ENCODE data around the gene KHDRBS1.

KHDRBS1 gene

GRCh38 chr1:32010246-32010645 lies 3.4 kb upstream of the KHDRBS1 start:
- TF ChIP-seq TAF1 (IDR thresholded peaks at IDR 0.05; ENCODE audit: low read depth) (no peak), CREB1 (IDR thresholded peaks at IDR 0.05; ENCODE audit: low read depth) (no peak), USF1 (IDR thresholded peaks at IDR 0.05) (no peak), EGR1 (IDR thresholded peaks at IDR 0.05) (no peak), ZBTB7A (IDR thresholded peaks at IDR 0.05; ENCODE audit: low read depth) (no peak)

- TF ChIP-seq ZBTB7A (IDR thresholded peaks at IDR 0.05; ENCODE audit: low read depth) (peak; percentile 18; the same call in 1 of the 2 replicates), FOXM1 (IDR thresholded peaks at IDR 0.05; ENCODE audit: borderline replicate concordance, low read depth) (no peak)
Observed at GRCh38 chr1:32012709-32013385, 821 bp upstream of the KHDRBS1 start.

GRCh38 chr1:32014199-32014947 lies 705 bp downstream of the KHDRBS1 start:
- TF ChIP-seq MAX (IDR thresholded peaks at IDR 0.05) (peak; percentile 54; the same call in 1 of the 2 replicates), REST (IDR thresholded peaks at IDR 0.05; ENCODE audit: low read depth) (no peak), CREB1 (IDR thresholded peaks at IDR 0.05; ENCODE audit: low read depth) (no peak), TAF1 (IDR thresholded peaks at IDR 0.05; ENCODE audit: low read depth) (no peak), EGR1 (IDR thresholded peaks at IDR 0.05) (no peak), YY1 (IDR thresholded peaks at IDR 0.05; ENCODE audit: low read depth) (0 out of 2 replicates have a peak, but pooled peaks have one; percentile 20), EP300 (IDR thresholded peaks at IDR 0.05; ENCODE audit: borderline replicate concordance) (no peak)

- no peak for TF ChIP-seq RAD21 (IDR thresholded peaks at IDR 0.05; ENCODE audit: low read depth)
- TF ChIP-seq TCF12 (IDR thresholded peaks at IDR 0.05; ENCODE audit: low read depth): no peak
- no peak for TF ChIP-seq CEBPB (IDR thresholded peaks at IDR 0.05)
- TF ChIP-seq MAX (IDR thresholded peaks at IDR 0.05): no peak
- no peak for TF ChIP-seq TAF1 (IDR thresholded peaks at IDR 0.05; ENCODE audit: low read depth)
- TF ChIP-seq YY1 (IDR thresholded peaks at IDR 0.05; ENCODE audit: low read depth): no peak
- no peak for TF ChIP-seq NFIC (IDR thresholded peaks at IDR 0.05)
- TF ChIP-seq FOXM1 (IDR thresholded peaks at IDR 0.05; ENCODE audit: borderline replicate concordance, low read depth): no peak
- TF ChIP-seq USF1 (IDR thresholded peaks at IDR 0.05): no peak
- no peak for TF ChIP-seq ZBTB7A (IDR thresholded peaks at IDR 0.05; ENCODE audit: low read depth)
- TF ChIP-seq EP300 (IDR thresholded peaks at IDR 0.05; ENCODE audit: borderline replicate concordance): no peak
- TF ChIP-seq CREB1 (IDR thresholded peaks at IDR 0.05; ENCODE audit: low read depth): no peak
- no peak for TF ChIP-seq REST (IDR thresholded peaks at IDR 0.05; ENCODE audit: low read depth)
- TF ChIP-seq TEAD4 (IDR thresholded peaks at IDR 0.05): no peak
Observed at GRCh38 chr1:32014948-32015273, 1.2 kb downstream of the KHDRBS1 start.

- no peak for TF ChIP-seq RAD21 (IDR thresholded peaks at IDR 0.05; ENCODE audit: low read depth)
- no peak for TF ChIP-seq TCF12 (IDR thresholded peaks at IDR 0.05; ENCODE audit: low read depth)
- TF ChIP-seq USF1 (IDR thresholded peaks at IDR 0.05): no peak
- TF ChIP-seq REST (IDR thresholded peaks at IDR 0.05; ENCODE audit: low read depth): no peak
- TF ChIP-seq CEBPB (IDR thresholded peaks at IDR 0.05): no peak
- TF ChIP-seq CREB1 (IDR thresholded peaks at IDR 0.05; ENCODE audit: low read depth): no peak
Observed at GRCh38 chr1:32020339-32020738, 6.7 kb downstream of the KHDRBS1 start.
